Thymus (tissue), 11 donors: ENCODE data around the gene OXSR1. TPM values are rescaled to one million over a fixed set of nuclear protein-coding genes. Genes with fewer than 3 reads are reported as not detected.

Experiments used
- DNase-seq, 9 donors: peaks; one replicate each; pipeline ENCODE4 v3.0.0-alpha.2; 2013; ENCODE audit warnings: low spot score in 9 of 9, low read depth in 6 of 9, missing footprints in 1 of 9
- H3K27ac ChIP-seq, 2 donors: one replicate each; pipeline ENCODE4 v1.5.1; 2013; ENCODE audit warnings: control low read depth in 1 of 2, low read depth in 1 of 2, low read length in 1 of 2, mild to moderate bottlenecking in 1 of 2, moderate library complexity in 1 of 2
- H3K27me3 ChIP-seq, 2 donors: one replicate each; pipeline ENCODE4 v1.5.1; 2013; ENCODE audit warnings: low read length in 1 of 2; ENCODE audit not compliant: control insufficient read depth in 2 of 2, insufficient read depth in 1 of 2
- H3K36me3 ChIP-seq, 2 donors: one replicate each; pipeline ENCODE4 v1.5.1; 2013; ENCODE audit warnings: low read length in 1 of 2, mild to moderate bottlenecking in 1 of 2, moderate library complexity in 1 of 2; ENCODE audit not compliant: control insufficient read depth in 2 of 2, insufficient read depth in 2 of 2
- H3K4me1 ChIP-seq, 2 donors: one replicate each; pipeline ENCODE4 v1.5.1; 2013; ENCODE audit warnings: low read length in 2 of 2; ENCODE audit not compliant: control insufficient read depth in 2 of 2, insufficient read depth in 2 of 2
- H3K4me3 ChIP-seq, 2 donors: one replicate each; pipeline ENCODE4 v1.5.1; 2013; ENCODE audit warnings: low read length in 2 of 2, control low read depth in 1 of 2, mild to moderate bottlenecking in 1 of 2
- H3K9me3 ChIP-seq, 2 donors: one replicate each; pipeline ENCODE4 v1.5.1; 2013; ENCODE audit warnings: low read length in 1 of 2, mild to moderate bottlenecking in 1 of 2; ENCODE audit not compliant: control insufficient read depth in 2 of 2, insufficient read depth in 1 of 2
- WGBS: extraction: QIAGEN DNeasy Blood & Tissue Kit; methylation state at CpG from one replicate; pipeline ENCODE4 v1.1.7; 2013; 5-methylcytosine and 5-hydroxymethylcytosine counted together
- polyA plus RNA-seq: library from polyadenylated mRNA; stranded (reverse); fragments of 200-250 nt; gene quantifications from one replicate; pipeline ENCODE4 v1.2.3, GENCODE V29; 2013
- total RNA-seq: library from RNA; stranded (reverse); fragments of 120-200 nt; gene quantifications from one replicate; pipeline ENCODE4 v1.2.4, GENCODE V29; 2013
- donor health status: healthy.

The OXSR1 gene
- total and polyA plus RNA-seq, 2 donors: 23.0 to 33.0 TPM

DNA sequence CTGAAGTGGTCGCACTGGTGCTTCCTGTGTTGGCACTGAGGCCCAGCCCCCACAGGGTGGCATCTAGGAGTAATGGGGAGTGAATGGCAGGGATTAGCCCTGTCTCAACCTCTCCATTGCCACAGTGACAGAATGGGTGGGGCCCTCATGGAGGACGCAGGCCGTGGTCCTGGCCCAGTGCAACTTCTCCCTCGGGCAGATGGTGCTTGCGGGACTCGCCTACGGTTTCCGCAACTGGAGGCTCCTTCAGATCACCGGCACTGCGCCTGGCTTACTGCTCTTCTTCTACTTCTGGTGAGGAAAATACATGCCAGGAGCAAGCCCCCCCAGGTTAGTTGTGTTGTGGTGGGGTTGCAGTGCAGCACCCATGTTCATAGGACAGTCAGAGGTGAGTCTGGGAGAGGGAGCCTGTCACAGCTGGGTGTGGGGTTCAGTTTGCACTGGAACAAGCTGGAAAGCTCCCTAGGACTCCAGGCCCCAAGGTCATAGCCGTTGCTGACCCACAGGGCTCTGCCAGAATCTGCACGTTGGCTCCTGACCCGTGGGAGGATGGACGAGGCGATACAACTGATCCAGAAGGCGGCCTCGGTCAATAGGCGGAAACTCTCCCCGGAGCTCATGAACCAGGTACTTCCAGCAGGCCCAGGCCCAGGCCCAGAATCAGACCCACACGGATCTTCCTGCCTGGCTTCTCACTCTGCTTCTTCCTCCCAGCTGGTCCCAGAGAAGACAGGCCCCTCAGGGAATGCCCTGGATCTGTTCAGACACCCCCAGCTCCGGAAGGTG is 109.7 kb downstream of the OXSR1 start:
- 97% methylated on average over 21 of the region's 21 CpGs for WGBS
- Histone ChIP-seq H3K4me1 (peaks cover 0 to 3% of the 10 kb centered on the region in 2 donors), H3K27ac (no peak overlapping the region), H3K27me3 (no peaks in the 10 kb centered on the region), H3K36me3 (peaks cover 0 to 3% of the 10 kb centered on the region in 2 donors), H3K4me3 (no peak overlapping the region), H3K9me3 (no peaks in the 10 kb centered on the region)
- no peak for DNase-seq

DNA sequence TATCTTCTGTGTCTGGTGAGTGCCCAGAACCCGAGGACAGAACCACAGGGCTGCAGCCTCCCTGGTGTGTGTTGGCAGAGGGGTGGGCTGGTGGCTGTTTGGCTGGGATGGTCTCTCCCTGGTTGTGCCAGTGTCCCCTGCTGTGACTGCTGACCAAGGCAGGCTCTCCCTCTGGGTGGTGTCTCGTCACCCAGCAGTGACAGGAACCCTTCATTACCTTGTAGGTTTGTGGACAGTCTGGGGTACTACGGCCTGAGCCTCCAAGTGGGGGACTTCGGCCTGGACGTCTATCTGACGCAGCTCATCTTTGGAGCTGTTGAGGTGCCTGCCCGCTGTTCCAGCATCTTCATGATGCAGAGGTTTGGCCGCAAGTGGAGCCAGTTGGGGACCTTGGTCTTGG is 110.3 kb downstream of the OXSR1 start:
- Histone ChIP-seq H3K4me3 (no peak overlapping the region), H3K27ac (no peak overlapping the region), H3K4me1 (peaks cover 0 to 3% of the 10 kb centered on the region in 2 donors), H3K36me3 (peaks cover 0 to 3% of the 10 kb centered on the region in 2 donors), H3K27me3 (no peaks in the 10 kb centered on the region), H3K9me3 (no peaks in the 10 kb centered on the region)
- DNase-seq: no peak
- WGBS: 98% methylated on average over 8 of the region's 8 CpGs

DNA sequence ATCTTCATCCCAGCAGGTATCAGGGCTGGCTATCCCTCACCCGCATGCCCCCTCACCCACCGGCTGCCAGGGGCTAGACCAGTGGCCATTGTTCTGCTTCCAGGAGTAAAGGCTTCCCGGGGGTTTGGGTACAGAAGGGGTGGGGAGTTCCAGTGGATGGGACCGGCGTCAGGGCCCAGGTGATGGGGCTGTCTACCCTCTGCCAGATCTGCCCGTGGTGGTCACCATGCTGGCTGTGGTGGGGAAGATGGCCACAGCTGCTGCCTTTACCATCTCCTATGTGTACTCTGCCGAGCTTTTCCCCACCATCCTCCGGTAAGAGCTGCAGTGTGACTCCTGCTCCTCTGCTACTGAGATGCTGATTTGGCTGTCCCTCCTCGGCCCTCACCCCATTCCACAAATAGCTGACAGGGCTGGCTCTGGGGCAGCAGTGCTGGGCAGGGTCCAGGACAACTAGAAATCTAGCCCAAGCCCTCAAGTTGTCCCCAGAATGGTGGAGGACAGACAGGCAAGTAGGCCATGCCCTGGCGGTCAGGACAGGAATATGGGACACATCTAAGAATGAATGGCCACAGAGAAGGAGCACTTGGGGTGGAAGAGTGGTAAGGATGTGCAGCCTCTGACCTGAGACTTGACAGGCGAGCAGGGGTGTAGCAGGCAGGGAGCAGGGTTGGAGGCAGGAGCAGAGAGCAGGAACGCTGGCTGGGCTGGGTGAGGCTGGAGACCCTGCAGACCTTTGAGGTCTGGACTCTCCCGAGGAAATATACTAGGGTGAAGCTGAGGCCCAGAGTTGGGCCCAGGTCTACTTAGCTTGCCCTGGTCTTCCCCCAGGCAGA is 111.0 kb downstream of the OXSR1 start:
- Histone ChIP-seq H3K27me3 (no peaks in the 10 kb centered on the region), H3K4me3 (no peak overlapping the region), H3K9me3 (no peaks in the 10 kb centered on the region), H3K27ac (no peak overlapping the region), H3K4me1 (peaks cover 0 to 3% of the 10 kb centered on the region in 2 donors), H3K36me3 (peaks cover 0 to 3% of the 10 kb centered on the region in 2 donors)
- 97% methylated on average over 13 of the region's 13 CpGs for WGBS
- no peak for DNase-seq

DNA sequence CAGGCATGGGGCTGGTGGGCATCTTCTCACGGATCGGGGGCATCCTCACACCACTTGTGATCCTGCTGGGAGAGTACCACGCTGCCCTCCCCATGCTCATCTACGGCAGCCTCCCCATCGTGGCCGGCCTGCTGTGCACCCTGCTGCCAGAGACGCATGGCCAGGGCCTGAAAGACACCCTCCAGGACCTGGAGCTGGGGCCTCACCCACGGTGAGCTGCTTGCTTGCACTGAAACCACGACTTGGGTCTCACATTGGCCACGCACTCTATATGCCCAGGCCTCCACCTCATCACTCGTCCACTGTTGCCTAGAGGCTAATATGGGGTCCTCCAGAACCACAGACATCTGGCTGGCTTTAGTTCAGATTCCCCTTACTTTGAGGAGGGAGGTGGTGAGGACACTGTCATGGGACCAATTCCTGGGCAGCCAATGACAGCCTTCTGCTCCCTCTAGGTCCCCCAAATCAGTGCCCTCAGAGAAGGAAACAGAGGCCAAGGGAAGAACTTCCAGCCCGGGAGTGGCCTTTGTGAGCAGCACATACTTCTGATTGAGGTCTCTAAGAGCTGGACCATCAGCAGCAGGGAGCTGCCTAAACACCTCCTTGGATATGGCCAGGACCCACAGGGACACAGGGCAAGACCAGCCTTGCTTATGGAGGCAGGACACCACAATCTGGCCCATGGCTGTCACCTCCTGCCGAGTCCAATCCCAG is 111.7 kb downstream of the OXSR1 start:
- DNase-seq: no peak
- Histone ChIP-seq H3K36me3 (peaks cover 0 to 3% of the 10 kb centered on the region in 2 donors), H3K27ac (no peak overlapping the region), H3K9me3 (no peaks in the 10 kb centered on the region), H3K4me1 (no peaks in the 10 kb centered on the region), H3K4me3 (no peak overlapping the region), H3K27me3 (no peaks in the 10 kb centered on the region)
- 98% methylated on average over 13 of the region's 13 CpGs for WGBS

DNA sequence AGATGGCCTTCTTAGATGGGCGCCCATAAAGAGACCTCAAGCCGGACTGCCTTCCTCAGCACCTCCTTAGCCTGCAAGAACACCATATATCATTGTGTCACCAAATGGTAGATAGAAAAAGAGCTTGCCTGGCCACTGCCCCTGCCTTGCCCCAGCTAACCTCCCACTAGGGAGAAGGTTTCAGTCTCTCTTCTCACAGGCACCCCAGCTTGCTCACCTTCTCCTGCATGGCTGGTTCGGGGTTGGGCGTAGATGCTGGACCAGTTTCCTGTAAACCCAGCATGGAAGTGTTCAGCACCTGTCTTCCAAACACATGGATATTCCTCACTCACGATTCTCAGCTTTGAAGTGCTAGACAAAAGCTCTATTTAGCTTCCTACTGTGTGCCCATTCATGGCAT is 113.5 kb downstream of the OXSR1 start:
- DNase-seq: no peak
- 97% methylated on average over 5 of the region's 5 CpGs for WGBS
- H3K36me3 ChIP-seq: peaks cover 0 to 3% of the 10 kb centered on the region in 2 donors
- H3K27me3 ChIP-seq: no peaks in the 10 kb centered on the region
- H3K9me3 ChIP-seq: no peaks in the 10 kb centered on the region
- H3K27ac ChIP-seq: no peak overlapping the region
- H3K4me1 ChIP-seq: no peaks in the 10 kb centered on the region
- no peak overlapping the region for H3K4me3 ChIP-seq

DNA sequence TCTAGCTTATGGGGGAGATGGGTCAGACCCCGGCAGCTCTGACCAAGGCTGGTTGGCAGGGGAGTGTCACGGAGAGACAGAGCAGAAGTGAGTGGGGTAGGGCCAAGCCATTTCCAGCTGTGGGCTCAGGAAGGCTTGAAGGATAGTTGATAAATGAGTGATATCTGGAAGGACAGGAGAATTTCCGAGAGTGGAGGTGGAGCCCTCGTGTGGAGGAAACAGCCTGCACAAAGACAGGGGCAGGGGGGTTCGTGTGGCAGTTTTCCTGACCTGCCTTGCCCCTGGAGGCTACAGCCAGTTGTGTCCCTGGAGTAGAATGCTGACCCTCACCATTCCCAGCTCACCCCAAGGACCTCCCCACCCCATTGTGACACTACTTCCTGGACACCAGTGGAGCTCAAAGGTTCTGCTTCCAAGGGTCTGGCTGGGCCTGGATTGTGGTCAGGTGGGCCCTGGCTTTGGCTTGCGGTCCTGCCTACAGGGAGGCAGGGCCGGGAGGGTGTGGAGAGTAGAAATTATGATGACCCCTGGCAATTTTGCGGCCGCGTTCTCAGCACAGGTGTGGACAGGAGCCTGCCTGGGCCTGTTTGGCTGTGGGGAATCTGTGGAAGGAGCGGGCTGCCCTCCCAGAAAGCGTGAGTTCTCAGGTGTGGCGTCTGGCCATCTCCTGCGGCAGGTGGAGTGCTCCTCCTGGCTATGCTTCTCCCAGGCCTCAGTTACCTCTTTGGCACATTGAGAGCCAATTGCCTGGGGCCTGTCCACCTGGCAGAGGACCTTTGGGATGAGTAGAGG is 116.8 kb downstream of the OXSR1 start, which contains the start of gene SLC22A14:
Gene SLC22A14, plus strand, starts transcription at position 400 of the 792 bp plus-strand sequence. CDS start 23,733 bp downstream, outside the sequence.
- DNase-seq: no peak
- Histone ChIP-seq H3K27ac (no peak within 1 kb of the TSS), H3K36me3 (no peaks in the 10 kb centered on the region), H3K4me3 (no peak within 1 kb of the TSS), H3K4me1 (no peaks in the 10 kb centered on the region), H3K27me3 (no peaks in the 10 kb centered on the region), H3K9me3 (no peaks in the 10 kb centered on the region)
- WGBS: 95% methylated on average over 14 of the region's 14 CpGs

DNA sequence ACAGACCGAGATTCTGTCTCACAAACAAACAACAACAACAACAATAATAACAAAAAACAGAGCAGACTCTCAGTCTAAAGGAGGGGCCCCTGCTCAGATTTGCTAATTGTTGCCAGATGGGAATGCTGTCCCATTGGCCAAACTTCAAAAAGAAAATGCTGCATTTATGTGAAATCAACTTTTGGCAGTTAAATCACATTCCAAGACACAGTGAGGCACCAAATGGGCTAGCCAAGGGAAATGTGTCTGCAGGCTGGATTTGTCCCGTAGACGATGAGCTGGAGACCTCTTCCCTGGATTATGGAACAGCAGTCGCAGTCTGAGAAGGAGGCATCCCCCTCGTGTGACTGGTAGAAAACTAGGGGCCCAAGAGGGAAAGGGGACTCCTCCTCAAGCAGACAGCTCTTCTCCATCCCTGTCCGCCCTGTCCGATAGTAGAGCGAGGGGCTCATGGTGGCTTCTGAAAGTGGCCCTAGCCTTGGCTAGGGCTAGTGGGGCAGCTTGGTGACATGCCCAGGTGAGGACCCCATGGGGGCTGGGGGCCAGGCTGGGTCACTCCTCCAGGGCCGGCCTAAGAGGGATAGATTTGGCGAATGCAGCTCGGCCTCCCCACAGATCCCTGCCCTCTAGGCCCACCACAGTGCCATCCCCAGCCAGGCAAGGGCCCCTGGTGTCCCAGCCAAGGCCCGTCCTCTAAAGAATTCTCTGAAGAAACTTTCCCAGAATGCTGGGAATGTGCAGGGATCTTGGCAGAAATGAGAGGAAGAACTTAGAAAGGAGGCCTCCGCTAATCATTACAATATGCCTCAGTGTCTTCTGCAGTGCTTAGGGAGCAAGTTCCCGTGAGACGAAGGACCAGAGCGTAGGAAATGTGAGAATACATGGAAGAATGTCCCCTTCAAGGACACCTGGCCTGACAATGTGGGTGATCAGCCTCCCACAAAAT is 118.7 kb downstream of the OXSR1 start:
- Histone ChIP-seq H3K27me3 (no peaks in the 10 kb centered on the region), H3K27ac (no peak overlapping the region), H3K9me3 (no peaks in the 10 kb centered on the region), H3K4me1 (no peaks in the 10 kb centered on the region), H3K4me3 (no peak overlapping the region), H3K36me3 (no peaks in the 10 kb centered on the region)
- WGBS: 97% methylated on average over 16 of the region's 16 CpGs
- no peak for DNase-seq

DNA sequence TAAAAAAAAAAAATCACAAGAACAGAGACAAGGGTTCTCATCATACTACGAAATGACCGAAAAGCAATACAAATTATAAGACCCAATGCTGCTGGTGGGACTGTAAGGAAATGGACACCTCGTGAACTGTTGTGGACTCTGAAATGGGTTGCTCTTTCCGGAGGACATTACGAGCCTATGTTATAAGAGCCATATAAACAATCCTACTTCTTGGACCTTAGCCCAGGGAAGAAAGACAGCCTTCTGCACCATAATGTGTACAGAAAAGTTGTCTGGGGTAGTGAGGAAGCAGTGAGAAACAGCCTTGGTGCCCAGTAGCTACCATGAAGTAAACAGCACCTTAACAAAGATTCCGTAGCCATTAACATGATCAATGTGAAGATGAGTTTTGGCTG is 119.4 kb downstream of the OXSR1 start:
- WGBS: 99% methylated on average over 6 of the region's 6 CpGs
- H3K4me3 ChIP-seq: no peak overlapping the region
- DNase-seq: no peak
- H3K36me3 ChIP-seq: no peaks in the 10 kb centered on the region
- H3K4me1 ChIP-seq: no peaks in the 10 kb centered on the region
- no peaks in the 10 kb centered on the region for H3K27me3 ChIP-seq
- no peak overlapping the region for H3K27ac ChIP-seq
- H3K9me3 ChIP-seq: no peaks in the 10 kb centered on the region
